ENCODE data around the gene KLHL6.

KLHL6 gene, protein sequence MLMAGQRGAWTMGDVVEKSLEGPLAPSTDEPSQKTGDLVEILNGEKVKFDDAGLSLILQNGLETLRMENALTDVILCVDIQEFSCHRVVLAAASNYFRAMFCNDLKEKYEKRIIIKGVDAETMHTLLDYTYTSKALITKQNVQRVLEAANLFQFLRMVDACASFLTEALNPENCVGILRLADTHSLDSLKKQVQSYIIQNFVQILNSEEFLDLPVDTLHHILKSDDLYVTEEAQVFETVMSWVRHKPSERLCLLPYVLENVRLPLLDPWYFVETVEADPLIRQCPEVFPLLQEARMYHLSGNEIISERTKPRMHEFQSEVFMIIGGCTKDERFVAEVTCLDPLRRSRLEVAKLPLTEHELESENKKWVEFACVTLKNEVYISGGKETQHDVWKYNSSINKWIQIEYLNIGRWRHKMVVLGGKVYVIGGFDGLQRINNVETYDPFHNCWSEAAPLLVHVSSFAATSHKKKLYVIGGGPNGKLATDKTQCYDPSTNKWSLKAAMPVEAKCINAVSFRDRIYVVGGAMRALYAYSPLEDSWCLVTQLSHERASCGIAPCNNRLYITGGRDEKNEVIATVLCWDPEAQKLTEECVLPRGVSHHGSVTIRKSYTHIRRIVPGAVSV

GRCh38 chr3:183555541-183556081, at the start of gene KLHL6:
Gene KLHL6 (minus strand): TSS chr3:183555706. CDS start chr3:183555653, 53 bp downstream.
- Histone ChIP-seq H3K9me3 (ENCODE audit: control insufficient read depth, insufficient read depth, low read length) (no peaks in the 10 kb centered on the region), H3K4me1 (ENCODE audit: insufficient read depth, low read length) (peaks cover 13% of the 10 kb centered on the region), H3K36me3 (ENCODE audit: insufficient read depth, low read length) (no peaks in the 10 kb centered on the region), H3K9ac (ENCODE audit: low read depth, low read length) (no peak within 1 kb of the TSS)

DNA sequence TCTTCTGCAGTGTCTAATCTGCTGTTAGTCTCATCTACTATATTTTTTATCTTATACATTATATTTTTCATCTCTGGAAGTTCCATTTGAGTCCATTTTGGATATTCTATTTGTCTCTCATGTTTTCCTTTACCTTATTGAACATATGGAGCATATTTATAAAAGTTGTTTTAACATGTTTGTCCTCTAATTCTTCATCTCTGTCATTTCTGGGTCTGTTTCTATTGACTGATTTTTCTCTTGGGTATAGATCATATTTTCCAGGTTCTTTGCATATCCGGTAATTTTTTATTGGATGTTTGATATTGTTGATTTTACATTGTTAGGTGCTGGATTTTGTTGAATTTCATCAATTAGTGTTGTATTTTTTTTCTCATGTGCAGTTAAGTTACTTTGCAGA, 42.5 kb upstream of the KLHL6 start:
- no peaks in the 10 kb centered on the region for H3K36me3 ChIP-seq (ENCODE audit: insufficient read depth, low read length)
- peaks cover 9% of the 10 kb centered on the region for H3K9me3 ChIP-seq (ENCODE audit: control insufficient read depth, insufficient read depth, low read length)
- H3K9ac ChIP-seq (ENCODE audit: low read depth, low read length), result no peak overlapping the region
- H3K4me1 ChIP-seq (ENCODE audit: insufficient read depth, low read length), result no peaks in the 10 kb centered on the region

DNA sequence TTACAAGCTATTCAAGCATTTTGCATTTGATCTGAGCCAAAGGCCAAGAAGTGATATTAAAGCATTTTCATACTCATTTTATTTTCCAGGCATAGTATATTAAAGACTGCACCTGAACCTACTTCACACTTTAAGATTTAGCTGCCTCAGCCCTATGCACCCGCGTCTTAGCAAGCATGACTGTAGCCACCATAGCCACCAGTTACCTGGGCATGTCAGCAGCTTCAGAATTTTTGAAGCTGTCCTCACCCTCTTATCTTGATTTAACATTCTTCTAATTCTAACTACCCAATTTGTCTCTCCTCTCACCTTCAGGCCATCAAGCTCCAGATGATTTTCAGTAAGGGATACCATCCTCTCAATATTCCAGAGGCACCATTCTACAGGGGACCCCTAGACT, 39.1 kb upstream of the KLHL6 start:
- H3K36me3 ChIP-seq (ENCODE audit: insufficient read depth, low read length), result no peaks in the 10 kb centered on the region
- peaks cover 23% of the 10 kb centered on the region for H3K4me1 ChIP-seq (ENCODE audit: insufficient read depth, low read length)
- peaks cover 9% of the 10 kb centered on the region for H3K9me3 ChIP-seq (ENCODE audit: control insufficient read depth, insufficient read depth, low read length)
- no peak overlapping the region for H3K9ac ChIP-seq (ENCODE audit: low read depth, low read length)

- Histone ChIP-seq H3K9me3 (ENCODE audit: control insufficient read depth, insufficient read depth, low read length) (no peaks in the 10 kb centered on the region), H3K36me3 (ENCODE audit: insufficient read depth, low read length) (no peaks in the 10 kb centered on the region), H3K9ac (ENCODE audit: low read depth, low read length) (no peak overlapping the region), H3K4me1 (ENCODE audit: insufficient read depth, low read length) (peaks cover 23% of the 10 kb centered on the region)
These were observed 37.3 kb upstream of the KLHL6 start for GRCh38 chr3:183592821-183593220.

GRCh38 chr3:183591881-183592521, 36.5 kb upstream of the KLHL6 start:
- Histone ChIP-seq H3K4me1 (ENCODE audit: insufficient read depth, low read length) (peaks cover 23% of the 10 kb centered on the region), H3K36me3 (ENCODE audit: insufficient read depth, low read length) (no peaks in the 10 kb centered on the region), H3K9ac (ENCODE audit: low read depth, low read length) (no peak overlapping the region), H3K9me3 (ENCODE audit: control insufficient read depth, insufficient read depth, low read length) (no peaks in the 10 kb centered on the region)

DNA sequence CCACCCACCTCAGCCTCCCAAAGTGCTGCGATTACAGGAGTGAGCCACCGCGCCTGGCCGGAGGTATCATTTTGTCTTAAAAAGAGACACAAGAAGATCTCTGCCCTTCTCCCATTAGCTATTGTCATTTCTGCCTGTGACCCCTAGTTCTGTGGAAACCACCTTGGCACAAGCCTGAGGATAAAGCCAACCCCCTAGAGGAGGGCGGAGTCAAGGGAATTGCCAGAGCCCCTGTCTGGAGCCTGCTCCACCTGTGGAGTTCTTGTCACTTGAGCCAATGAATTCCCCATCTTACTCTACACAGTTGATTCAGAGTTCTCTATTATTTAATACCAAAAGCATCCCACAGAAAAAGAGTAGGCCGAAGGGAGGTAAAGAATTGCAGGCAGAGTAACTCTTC, 34.9 kb upstream of the KLHL6 start:
- Histone ChIP-seq H3K9ac (ENCODE audit: low read depth, low read length) (no peak overlapping the region), H3K36me3 (ENCODE audit: insufficient read depth, low read length) (no peaks in the 10 kb centered on the region), H3K9me3 (ENCODE audit: control insufficient read depth, insufficient read depth, low read length) (no peaks in the 10 kb centered on the region), H3K4me1 (ENCODE audit: insufficient read depth, low read length) (peaks cover 23% of the 10 kb centered on the region)

GRCh38 chr3:183587336-183587735, 31.8 kb upstream of the KLHL6 start:
- Histone ChIP-seq H3K36me3 (ENCODE audit: insufficient read depth, low read length) (no peaks in the 10 kb centered on the region), H3K9ac (ENCODE audit: low read depth, low read length) (no peak overlapping the region), H3K4me1 (ENCODE audit: insufficient read depth, low read length) (peaks cover 34% of the 10 kb centered on the region), H3K9me3 (ENCODE audit: control insufficient read depth, insufficient read depth, low read length) (no peaks in the 10 kb centered on the region)

GRCh38 chr3:183586477-183586876, 31.0 kb upstream of the KLHL6 start:
- Histone ChIP-seq H3K36me3 (ENCODE audit: insufficient read depth, low read length) (no peaks in the 10 kb centered on the region), H3K9me3 (ENCODE audit: control insufficient read depth, insufficient read depth, low read length) (no peaks in the 10 kb centered on the region), H3K9ac (ENCODE audit: low read depth, low read length) (no peak overlapping the region), H3K4me1 (ENCODE audit: insufficient read depth, low read length) (peaks cover 26% of the 10 kb centered on the region)

DNA sequence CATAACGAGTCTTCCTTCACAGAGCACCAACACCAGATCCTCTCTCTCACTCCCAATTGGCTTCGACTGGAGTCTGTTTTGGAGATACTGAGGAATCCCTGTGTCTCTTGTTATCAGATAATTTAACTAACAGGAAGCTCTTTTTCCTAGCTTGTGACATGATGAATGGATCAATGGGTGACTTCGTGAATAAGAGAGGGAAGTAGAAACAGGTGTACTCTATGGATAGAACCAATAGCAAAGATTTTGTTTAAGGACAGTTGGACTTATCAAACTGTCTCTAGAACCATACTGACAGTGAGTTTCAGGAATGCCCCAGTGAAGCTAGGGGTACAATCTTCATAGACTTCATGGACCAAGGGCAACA, 29.4 kb upstream of the KLHL6 start:
- H3K4me1 ChIP-seq (ENCODE audit: insufficient read depth, low read length), result peaks cover 16% of the 10 kb centered on the region
- H3K36me3 ChIP-seq (ENCODE audit: insufficient read depth, low read length), result no peaks in the 10 kb centered on the region
- no peak overlapping the region for H3K9ac ChIP-seq (ENCODE audit: low read depth, low read length)
- no peaks in the 10 kb centered on the region for H3K9me3 ChIP-seq (ENCODE audit: control insufficient read depth, insufficient read depth, low read length)

DNA sequence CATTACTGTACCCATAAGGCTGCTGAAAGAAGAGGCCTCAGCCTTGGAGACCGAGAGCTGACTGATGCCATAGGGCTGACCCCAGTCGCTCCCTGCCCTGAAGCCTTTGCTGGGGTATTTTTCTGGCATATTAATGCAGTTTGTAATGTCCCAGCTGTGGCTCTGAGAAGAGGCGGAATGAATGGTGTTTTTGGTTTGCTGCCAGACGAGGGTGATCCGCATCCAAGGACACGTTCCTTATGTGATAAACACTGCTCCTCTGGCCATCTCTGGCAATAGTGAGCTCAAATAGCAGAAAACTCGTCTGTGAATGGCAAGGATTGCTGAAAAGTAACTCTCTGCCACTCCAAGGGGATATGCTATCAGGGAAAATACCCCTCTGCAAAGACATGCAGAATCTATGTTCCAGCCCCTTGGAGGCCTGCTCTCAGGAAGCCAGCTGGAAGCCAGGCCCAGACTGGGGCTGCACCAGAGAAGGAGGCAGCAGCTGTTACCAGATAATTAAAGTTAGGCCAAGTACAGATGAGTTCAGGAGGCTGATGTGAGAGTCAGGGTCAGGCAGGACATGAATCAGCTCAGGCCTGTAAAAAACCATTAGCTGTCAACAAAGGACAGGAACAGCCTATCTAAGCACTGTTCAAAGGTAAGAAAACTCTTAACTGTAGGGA, 28.9 kb upstream of the KLHL6 start:
- Histone ChIP-seq H3K36me3 (ENCODE audit: insufficient read depth, low read length) (no peaks in the 10 kb centered on the region), H3K9me3 (ENCODE audit: control insufficient read depth, insufficient read depth, low read length) (no peaks in the 10 kb centered on the region), H3K9ac (ENCODE audit: low read depth, low read length) (no peak overlapping the region), H3K4me1 (ENCODE audit: insufficient read depth, low read length) (peaks cover 16% of the 10 kb centered on the region)

GRCh38 chr3:183583331-183584245, 28.1 kb upstream of the KLHL6 start:
- Histone ChIP-seq H3K36me3 (ENCODE audit: insufficient read depth, low read length) (no peaks in the 10 kb centered on the region), H3K9me3 (ENCODE audit: control insufficient read depth, insufficient read depth, low read length) (no peaks in the 10 kb centered on the region), H3K4me1 (ENCODE audit: insufficient read depth, low read length) (peaks cover 16% of the 10 kb centered on the region), H3K9ac (ENCODE audit: low read depth, low read length) (no peak overlapping the region)

DNA sequence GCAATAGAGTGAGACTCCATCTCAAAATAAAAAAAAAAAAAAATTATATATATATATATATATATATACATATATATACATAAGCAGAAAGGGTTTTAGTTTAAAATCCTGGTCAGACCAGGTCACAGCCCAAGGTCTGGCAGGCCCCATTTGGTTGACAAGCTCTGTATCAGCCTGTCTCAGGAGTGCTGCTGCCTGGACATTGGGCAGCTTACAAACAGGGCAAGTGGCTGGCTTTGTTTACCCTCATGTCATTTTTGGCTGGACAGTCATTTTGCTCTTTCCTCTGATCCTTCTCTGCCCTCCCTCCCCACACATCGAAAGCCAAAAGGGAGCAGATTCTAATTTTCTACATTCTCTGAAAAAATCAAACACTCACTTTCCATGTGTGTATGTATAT, 26.7 kb upstream of the KLHL6 start:
- H3K9me3 ChIP-seq (ENCODE audit: control insufficient read depth, insufficient read depth, low read length), result no peaks in the 10 kb centered on the region
- no peaks in the 10 kb centered on the region for H3K36me3 ChIP-seq (ENCODE audit: insufficient read depth, low read length)
- H3K4me1 ChIP-seq (ENCODE audit: insufficient read depth, low read length), result peaks cover 18% of the 10 kb centered on the region
- no peak overlapping the region for H3K9ac ChIP-seq (ENCODE audit: low read depth, low read length)

- Histone ChIP-seq H3K4me1 (ENCODE audit: insufficient read depth, low read length) (peaks cover 23% of the 10 kb centered on the region), H3K9ac (ENCODE audit: low read depth, low read length) (no peak overlapping the region), H3K36me3 (ENCODE audit: insufficient read depth, low read length) (no peaks in the 10 kb centered on the region), H3K9me3 (ENCODE audit: control insufficient read depth, insufficient read depth, low read length) (no peaks in the 10 kb centered on the region)
These were observed 26.1 kb upstream of the KLHL6 start for GRCh38 chr3:183581496-183582155.

Data from ES-I3 (cell line).